OCI-LY3 (cell line): ENCODE measurements around the gene IL2RG.

Source experiments
- H2AFZ ChIP-seq: fragments of 200-600, 300-600 bp; shearing (Covaris generic); 2 replicates; pipeline ENCODE4 v1.6.0; 2014; ENCODE audit warnings: antibody characterized with exemption, low read depth, low read length
- H3K27ac ChIP-seq: fragments of 200-600, 300-600 bp; sonication (generic); 2 replicates; pipeline ENCODE4 v1.5.1; 2014; ENCODE audit warnings: mild to moderate bottlenecking, low read length, moderate library complexity, mixed read lengths
- H3K27me3 ChIP-seq: fragments of 200-600, 300-600 bp; sonication (generic); 2 replicates; pipeline ENCODE4 v1.6.1; 2014; ENCODE audit warnings: low read depth, low read length, mixed read lengths
- H3K36me3 ChIP-seq: fragments of 200-600, 300-600 bp; sonication (generic); replicated peaks from 2 replicates; pipeline ENCODE3; 2014; ENCODE audit warnings: low read depth, low read length, mixed read lengths
- H3K4me1 ChIP-seq: fragments of 300-600, 200-600 bp; sonication (generic); 2 replicates; pipeline ENCODE4 v1.6.1; 2014; ENCODE audit warnings: low read length, mixed read lengths
- H3K4me2 ChIP-seq: fragments of 200-600, 300-600 bp; sonication (generic); 2 replicates; pipeline ENCODE4 v1.6.1; 2014; ENCODE audit warnings: low read length, mixed read lengths
- H3K4me3 ChIP-seq: fragments of 300-600, 200-600 bp; sonication (generic); 2 replicates; pipeline ENCODE4 v1.5.1; 2014; ENCODE audit warnings: antibody characterized with exemption, mild to moderate bottlenecking, low read length, moderate library complexity
- H3K79me2 ChIP-seq: fragments of 300-600, 200-600 bp; shearing (Covaris generic); 2 replicates; pipeline ENCODE4 v1.6.1; 2014; ENCODE audit warnings: mild to moderate bottlenecking, low read length, mixed read lengths
- H3K9ac ChIP-seq: fragments of 300-600, 200-600 bp; shearing (Covaris generic); 2 replicates; pipeline ENCODE4 v1.6.0; 2014; ENCODE audit warnings: mild to moderate bottlenecking, low read length, moderate library complexity
- H3K9me3 ChIP-seq: fragments of 200-600, 300-600 bp; shearing (Covaris generic); 2 replicates; pipeline ENCODE4 v1.6.1; 2014; ENCODE audit warnings: low read length, mixed read lengths; ENCODE audit not compliant: insufficient read depth
- H4K20me1 ChIP-seq: fragments of 200-600, 300-600 bp; sonication (generic); 2 replicates; pipeline ENCODE4 v1.6.1; 2016; ENCODE audit warnings: low read length, mixed read lengths; ENCODE audit not compliant: insufficient read depth
- CTCF ChIP-seq: fragments of 200-600, 300-600 bp; sonication (generic); IDR thresholded peaks from 2 replicates; pipeline ENCODE4 v1.5.1; 2014; ENCODE audit warnings: antibody characterized with exemption, low read length, low read depth
- EZH2phosphoT487 ChIP-seq: fragments of 200-600 bp; shearing (Covaris generic); IDR thresholded peaks from 2 replicates; pipeline ENCODE4 v1.6.1; 2018; ENCODE audit warnings: antibody characterized with exemption, mixed run types, low read depth

IL2RG gene

GRCh38 chrX:71098951-71099506, 12.3 kb downstream of the IL2RG start:
- Histone ChIP-seq H3K9me3 (no peaks in the 10 kb centered on the region), H3K4me1 (peaks cover 17% of the 10 kb centered on the region)

GRCh38 chrX:71098302-71098701, 13.1 kb downstream of the IL2RG start:
- peaks cover 10% of the 10 kb centered on the region for H3K4me1 ChIP-seq
- peak; percentile 62 for TF ChIP-seq CTCF
- no peak for TF ChIP-seq EZH2phosphoT487
- H2AFZ ChIP-seq = no peak overlapping the region
- no peaks in the 10 kb centered on the region for H3K36me3 ChIP-seq
- H3K4me2 ChIP-seq = no peak overlapping the region
- H3K9me3 ChIP-seq = no peaks in the 10 kb centered on the region
- H3K9ac ChIP-seq = no peak overlapping the region
- H3K4me3 ChIP-seq = no peak overlapping the region
- no peaks in the 10 kb centered on the region for H3K79me2 ChIP-seq
- no peaks in the 10 kb centered on the region for H3K27me3 ChIP-seq
- H3K27ac ChIP-seq = no peak overlapping the region
- no peaks in the 10 kb centered on the region for H4K20me1 ChIP-seq

More at GRCh38 chrX:71098951-71099506, 12.3 kb downstream of the IL2RG start:
- H3K79me2 ChIP-seq = no peaks in the 10 kb centered on the region
- no peak overlapping the region for H3K4me2 ChIP-seq
- H3K4me3 ChIP-seq = no peak overlapping the region
- no peaks in the 10 kb centered on the region for H3K27me3 ChIP-seq
- no peak overlapping the region for H3K9ac ChIP-seq
- H3K36me3 ChIP-seq = no peaks in the 10 kb centered on the region
- no peaks in the 10 kb centered on the region for H4K20me1 ChIP-seq
- TF ChIP-seq EZH2phosphoT487 (no peak), CTCF (no peak)
- H2AFZ ChIP-seq = no peak overlapping the region
- H3K27ac ChIP-seq = no peak overlapping the region

- Histone ChIP-seq H2AFZ (no peak overlapping the region), H3K4me1 (peaks cover 8% of the 10 kb centered on the region; the same call in 1 of the 2 replicates), H3K27me3 (no peaks in the 10 kb centered on the region), H4K20me1 (no peaks in the 10 kb centered on the region), H3K9ac (peak overlapping the region; percentile 67), H3K4me2 (peak overlapping the region; percentile 92), H3K4me3 (peak overlapping the region; percentile 91), H3K27ac (no peak overlapping the region), H3K36me3 (no peaks in the 10 kb centered on the region), H3K79me2 (no peaks in the 10 kb centered on the region), H3K9me3 (no peaks in the 10 kb centered on the region)
- no peak for TF ChIP-seq CTCF
- no peak for TF ChIP-seq EZH2phosphoT487
Measured at GRCh38 chrX:71096760-71097032, 14.7 kb downstream of the IL2RG start.

GRCh38 chrX:71095981-71096759, 15.2 kb downstream of the IL2RG start:
- no peaks in the 10 kb centered on the region for H3K36me3 ChIP-seq
- H3K79me2 ChIP-seq = no peaks in the 10 kb centered on the region
- H3K27ac ChIP-seq = no peak overlapping the region
- H3K4me3 ChIP-seq = peak overlapping the region; percentile 91
- H2AFZ ChIP-seq = peak overlapping the region; percentile 97; the same call in 1 of the 2 replicates
- H3K4me2 ChIP-seq = peak overlapping the region; percentile 92
- TF ChIP-seq CTCF (no peak), EZH2phosphoT487 (no peak)
- peak overlapping the region; percentile 67 for H3K9ac ChIP-seq
- H4K20me1 ChIP-seq = no peaks in the 10 kb centered on the region
- peaks cover 8% of the 10 kb centered on the region; the same call in 1 of the 2 replicates for H3K4me1 ChIP-seq
- no peaks in the 10 kb centered on the region for H3K9me3 ChIP-seq
- no peaks in the 10 kb centered on the region for H3K27me3 ChIP-seq
